SK-N-SH treated with all-trans-retinoic acid at 6 μM for 48 hours (cell line): ENCODE data around the gene DBNDD1.
"Not testable (repeated sequence)": the region's sequence is repeated elsewhere in the genome, so short reads cannot be mapped to it uniquely, and the experiment has no call there.

Experiments
- ATAC-seq: fragments of 200-7000 bp; cut with Tn5 transposase; 3 replicates; pipeline ENCODE4 v1.9.1; 2020; ENCODE audit warnings: mild to moderate bottlenecking, moderate library complexity
- ARNTL ChIP-seq: fragments of 450-650 bp; formaldehyde crosslinking; IDR thresholded peaks from 2 replicates; pipeline ENCODE4 v1.5.0; 2020; ENCODE audit warnings: low read depth, mild to moderate bottlenecking, moderate library complexity, borderline replicate concordance
- BACH2 ChIP-seq: fragments of 250-450 bp; sonication (Bioruptor Pico); IDR thresholded peaks from 2 replicates; pipeline ENCODE4 v1.9.0; 2021; ENCODE audit warnings: mild to moderate bottlenecking, borderline replicate concordance
- CSDC2 ChIP-seq: fragments of 250-450 bp; sonication (Bioruptor Pico); IDR thresholded peaks from 2 replicates; pipeline ENCODE4 v1.5.0; 2020; ENCODE audit warnings: mild to moderate bottlenecking, moderate library complexity
- GLIS3 ChIP-seq: fragments of 250-450 bp; sonication (Bioruptor Pico); IDR thresholded peaks from 2 replicates; pipeline ENCODE4 v1.5.0; 2020; ENCODE audit warnings: mild to moderate bottlenecking, moderate library complexity
- ISL1 ChIP-seq: fragments of 250-450 bp; sonication (Bioruptor Pico); IDR thresholded peaks from 2 replicates; pipeline ENCODE4 v2.1.2; 2022; ENCODE audit warnings: mild to moderate bottlenecking, moderate library complexity
- PPARA ChIP-seq: fragments of 250-450 bp; sonication (Bioruptor Pico); IDR thresholded peaks from 2 replicates; pipeline ENCODE4 v1.5.0; 2020; ENCODE audit warnings: mild to moderate bottlenecking, borderline replicate concordance
- RARB ChIP-seq: fragments of 250-450 bp; sonication (Bioruptor Pico); IDR thresholded peaks from 2 replicates; pipeline ENCODE4 v1.8.0; 2021; ENCODE audit warnings: mild to moderate bottlenecking, moderate library complexity
- SNAI2 ChIP-seq: fragments of 250-450 bp; sonication (Bioruptor Pico); IDR thresholded peaks from 2 replicates; pipeline ENCODE4 v1.5.0; 2020; ENCODE audit warnings: mild to moderate bottlenecking, moderate library complexity
- TCF4 ChIP-seq: fragments of 250-450 bp; sonication (Bioruptor Pico); IDR thresholded peaks from 2 replicates; pipeline ENCODE4 v1.8.0; 2021; ENCODE audit warnings: mild to moderate bottlenecking, moderate library complexity, borderline replicate concordance
- TOX ChIP-seq: fragments of 250-450 bp; sonication (Bioruptor Pico); IDR thresholded peaks from 2 replicates; pipeline ENCODE4 v1.8.0; 2021; ENCODE audit warnings: mild to moderate bottlenecking, moderate library complexity, borderline replicate concordance
- ZC3H10 ChIP-seq: fragments of 250-450 bp; sonication (Bioruptor Pico); IDR thresholded peaks from 2 replicates; pipeline ENCODE4 v1.5.1; 2021; ENCODE audit warnings: mild to moderate bottlenecking, moderate library complexity
- ZFP3 ChIP-seq: fragments of 250-450 bp; sonication (Bioruptor Pico); IDR thresholded peaks from 2 replicates; pipeline ENCODE4 v1.5.0; 2020; ENCODE audit warnings: mild to moderate bottlenecking, moderate library complexity
- ZNF565 ChIP-seq: fragments of 450-650 bp; formaldehyde crosslinking; conservative IDR thresholded peaks from 2 replicates; pipeline ENCODE4 v1.5.0; 2020; ENCODE audit warnings: low read depth, mild to moderate bottlenecking, moderate library complexity
- ZNF70 ChIP-seq: fragments of 450-650 bp; formaldehyde crosslinking; IDR thresholded peaks from 2 replicates; pipeline ENCODE4 v1.5.0; 2020; ENCODE audit warnings: mild to moderate bottlenecking, moderate library complexity
- ZNF8 ChIP-seq: fragments of 450-650 bp; formaldehyde crosslinking; IDR thresholded peaks from 2 replicates; pipeline ENCODE4 v1.5.0; 2020; ENCODE audit warnings: mild to moderate bottlenecking, moderate library complexity
- TF ChIP-seq, protein P1 (sequence below): fragments of 250-450 bp; sonication (Bioruptor Pico); IDR thresholded peaks from 2 replicates; pipeline ENCODE4 v1.5.1; 2021; ENCODE audit warnings: mild to moderate bottlenecking, moderate library complexity
- TF ChIP-seq, protein P2 (sequence below): fragments of 250-450 bp; sonication (Bioruptor Pico); IDR thresholded peaks from 2 replicates; pipeline ENCODE4 v1.5.0; 2020; ENCODE audit warnings: mild to moderate bottlenecking, moderate library complexity
- TF ChIP-seq, protein P3 (sequence below): fragments of 250-450 bp; sonication (Bioruptor Pico); IDR thresholded peaks from 2 replicates; pipeline ENCODE4 v1.5.1; 2020; ENCODE audit warnings: low read depth, mild to moderate bottlenecking, moderate library complexity
- TF ChIP-seq, protein P4 (sequence below): fragments of 250-450 bp; sonication (Bioruptor Pico); IDR thresholded peaks from 2 replicates; pipeline ENCODE4 v1.8.0; 2021; ENCODE audit warnings: low read depth, mild to moderate bottlenecking, moderate library complexity, borderline replicate concordance
- TF ChIP-seq, protein P5 (sequence below): fragments of 250-450 bp; sonication (Bioruptor Pico); IDR thresholded peaks from 2 replicates; pipeline ENCODE4 v1.8.0; 2020; ENCODE audit warnings: mild to moderate bottlenecking, moderate library complexity, borderline replicate concordance

Gene DBNDD1

DNA sequence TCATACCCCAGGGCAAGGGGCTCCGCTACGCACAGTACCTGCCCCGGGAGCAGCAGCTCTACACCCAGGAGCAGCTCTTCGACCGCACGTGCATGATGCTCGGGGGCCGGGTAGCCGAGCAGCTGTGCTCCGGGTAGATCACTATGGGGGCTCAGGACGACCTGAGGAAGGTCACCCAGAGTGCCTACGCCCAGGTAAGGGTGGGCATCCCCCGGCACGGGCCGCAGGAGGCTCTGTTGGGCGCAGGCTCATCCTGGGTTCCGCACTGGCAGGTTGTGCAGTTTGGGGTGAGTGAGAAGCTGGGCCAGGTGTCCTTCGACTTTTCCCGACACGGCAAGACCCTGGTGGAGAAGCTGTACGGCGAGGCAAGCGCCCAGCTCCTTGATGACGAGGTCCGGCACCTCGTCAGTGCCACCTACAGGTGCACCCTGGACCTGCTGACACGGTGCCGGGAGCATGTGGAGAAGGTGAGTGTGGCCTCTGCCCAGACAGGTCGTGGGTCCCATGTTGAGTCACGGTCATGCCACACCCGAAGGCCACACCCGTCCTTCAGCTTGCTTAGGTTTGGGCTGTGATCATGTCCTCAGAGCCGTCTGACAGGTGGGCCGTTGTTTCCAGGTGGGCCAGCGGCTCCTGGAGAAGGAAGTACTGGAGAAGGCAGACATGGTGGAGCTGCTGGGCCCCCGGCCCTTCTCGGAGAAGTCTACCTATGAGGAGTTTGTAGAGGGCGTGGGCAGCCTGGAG, 19.3 kb downstream of the DBNDD1 start:
- TF ChIP-seq BACH2 (CRISPR knock-in tag) (no peak), ISL1 (no peak), ZFP3 (CRISPR knock-in tag) (no peak), GLIS3 (CRISPR knock-in tag) (no peak), ZC3H10 (CRISPR knock-in tag) (no peak), ZNF565 (CRISPR knock-in tag) (no peak), SNAI2 (CRISPR knock-in tag) (no peak), RARB (CRISPR knock-in tag) (no peak), ZNF70 (CRISPR knock-in tag) (no peak), ARNTL (CRISPR knock-in tag) (no peak), TOX (CRISPR knock-in tag) (no peak), CSDC2 (CRISPR knock-in tag) (no peak), ZNF8 (no peak), PPARA (CRISPR knock-in tag) (no peak), TCF4 (CRISPR knock-in tag) (no peak)
- TF ChIP-seq, protein P1, sequence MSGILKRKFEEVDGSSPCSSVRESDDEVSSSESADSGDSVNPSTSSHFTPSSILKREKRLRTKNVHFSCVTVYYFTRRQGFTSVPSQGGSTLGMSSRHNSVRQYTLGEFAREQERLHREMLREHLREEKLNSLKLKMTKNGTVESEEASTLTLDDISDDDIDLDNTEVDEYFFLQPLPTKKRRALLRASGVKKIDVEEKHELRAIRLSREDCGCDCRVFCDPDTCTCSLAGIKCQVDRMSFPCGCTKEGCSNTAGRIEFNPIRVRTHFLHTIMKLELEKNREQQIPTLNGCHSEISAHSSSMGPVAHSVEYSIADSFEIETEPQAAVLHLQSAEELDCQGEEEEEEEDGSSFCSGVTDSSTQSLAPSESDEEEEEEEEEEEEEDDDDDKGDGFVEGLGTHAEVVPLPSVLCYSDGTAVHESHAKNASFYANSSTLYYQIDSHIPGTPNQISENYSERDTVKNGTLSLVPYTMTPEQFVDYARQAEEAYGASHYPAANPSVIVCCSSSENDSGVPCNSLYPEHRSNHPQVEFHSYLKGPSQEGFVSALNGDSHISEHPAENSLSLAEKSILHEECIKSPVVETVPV (CRISPR knock-in tag) = no peak
- TF ChIP-seq, protein P2, sequence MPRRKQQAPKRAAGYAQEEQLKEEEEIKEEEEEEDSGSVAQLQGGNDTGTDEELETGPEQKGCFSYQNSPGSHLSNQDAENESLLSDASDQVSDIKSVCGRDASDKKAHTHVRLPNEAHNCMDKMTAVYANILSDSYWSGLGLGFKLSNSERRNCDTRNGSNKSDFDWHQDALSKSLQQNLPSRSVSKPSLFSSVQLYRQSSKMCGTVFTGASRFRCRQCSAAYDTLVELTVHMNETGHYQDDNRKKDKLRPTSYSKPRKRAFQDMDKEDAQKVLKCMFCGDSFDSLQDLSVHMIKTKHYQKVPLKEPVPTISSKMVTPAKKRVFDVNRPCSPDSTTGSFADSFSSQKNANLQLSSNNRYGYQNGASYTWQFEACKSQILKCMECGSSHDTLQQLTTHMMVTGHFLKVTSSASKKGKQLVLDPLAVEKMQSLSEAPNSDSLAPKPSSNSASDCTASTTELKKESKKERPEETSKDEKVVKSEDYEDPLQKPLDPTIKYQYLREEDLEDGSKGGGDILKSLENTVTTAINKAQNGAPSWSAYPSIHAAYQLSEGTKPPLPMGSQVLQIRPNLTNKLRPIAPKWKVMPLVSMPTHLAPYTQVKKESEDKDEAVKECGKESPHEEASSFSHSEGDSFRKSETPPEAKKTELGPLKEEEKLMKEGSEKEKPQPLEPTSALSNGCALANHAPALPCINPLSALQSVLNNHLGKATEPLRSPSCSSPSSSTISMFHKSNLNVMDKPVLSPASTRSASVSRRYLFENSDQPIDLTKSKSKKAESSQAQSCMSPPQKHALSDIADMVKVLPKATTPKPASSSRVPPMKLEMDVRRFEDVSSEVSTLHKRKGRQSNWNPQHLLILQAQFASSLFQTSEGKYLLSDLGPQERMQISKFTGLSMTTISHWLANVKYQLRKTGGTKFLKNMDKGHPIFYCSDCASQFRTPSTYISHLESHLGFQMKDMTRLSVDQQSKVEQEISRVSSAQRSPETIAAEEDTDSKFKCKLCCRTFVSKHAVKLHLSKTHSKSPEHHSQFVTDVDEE (CRISPR knock-in tag) = no peak
- TF ChIP-seq, protein P3, sequence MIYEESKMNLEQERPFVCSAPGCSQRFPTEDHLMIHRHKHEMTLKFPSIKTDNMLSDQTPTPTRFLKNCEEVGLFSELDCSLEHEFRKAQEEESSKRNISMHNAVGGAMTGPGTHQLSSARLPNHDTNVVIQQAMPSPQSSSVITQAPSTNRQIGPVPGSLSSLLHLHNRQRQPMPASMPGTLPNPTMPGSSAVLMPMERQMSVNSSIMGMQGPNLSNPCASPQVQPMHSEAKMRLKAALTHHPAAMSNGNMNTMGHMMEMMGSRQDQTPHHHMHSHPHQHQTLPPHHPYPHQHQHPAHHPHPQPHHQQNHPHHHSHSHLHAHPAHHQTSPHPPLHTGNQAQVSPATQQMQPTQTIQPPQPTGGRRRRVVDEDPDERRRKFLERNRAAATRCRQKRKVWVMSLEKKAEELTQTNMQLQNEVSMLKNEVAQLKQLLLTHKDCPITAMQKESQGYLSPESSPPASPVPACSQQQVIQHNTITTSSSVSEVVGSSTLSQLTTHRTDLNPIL (CRISPR knock-in tag) = no peak
- TF ChIP-seq, protein P4, sequence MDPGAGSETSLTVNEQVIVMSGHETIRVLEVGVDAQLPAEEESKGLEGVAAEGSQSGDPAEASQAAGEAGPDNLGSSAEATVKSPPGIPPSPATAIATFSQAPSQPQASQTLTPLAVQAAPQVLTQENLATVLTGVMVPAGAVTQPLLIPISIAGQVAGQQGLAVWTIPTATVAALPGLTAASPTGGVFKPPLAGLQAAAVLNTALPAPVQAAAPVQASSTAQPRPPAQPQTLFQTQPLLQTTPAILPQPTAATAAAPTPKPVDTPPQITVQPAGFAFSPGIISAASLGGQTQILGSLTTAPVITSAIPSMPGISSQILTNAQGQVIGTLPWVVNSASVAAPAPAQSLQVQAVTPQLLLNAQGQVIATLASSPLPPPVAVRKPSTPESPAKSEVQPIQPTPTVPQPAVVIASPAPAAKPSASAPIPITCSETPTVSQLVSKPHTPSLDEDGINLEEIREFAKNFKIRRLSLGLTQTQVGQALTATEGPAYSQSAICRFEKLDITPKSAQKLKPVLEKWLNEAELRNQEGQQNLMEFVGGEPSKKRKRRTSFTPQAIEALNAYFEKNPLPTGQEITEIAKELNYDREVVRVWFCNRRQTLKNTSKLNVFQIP (CRISPR knock-in tag) = no peak
- no peak for ATAC-seq

DNA sequence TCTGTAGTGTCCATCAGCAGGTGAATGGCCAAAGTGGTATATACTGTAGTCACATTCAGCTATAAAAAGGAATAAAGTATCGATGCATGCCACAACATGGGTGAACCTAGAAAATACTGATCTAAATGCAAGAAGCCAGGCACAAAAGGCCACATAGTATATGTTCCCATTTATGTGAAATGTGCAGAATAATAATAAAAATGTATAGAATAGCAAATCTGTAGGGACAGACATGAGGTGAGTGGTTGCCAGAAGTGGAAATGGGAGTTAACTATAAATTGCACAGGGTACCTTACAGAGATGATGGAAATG, 23.1 kb downstream of the DBNDD1 start:
- no peak for TF ChIP-seq RARB (CRISPR knock-in tag)
- no peak for TF ChIP-seq ARNTL (CRISPR knock-in tag)
- TF ChIP-seq ZNF565 (CRISPR knock-in tag) = no peak
- TF ChIP-seq ZC3H10 (CRISPR knock-in tag) = no peak
- TF ChIP-seq ZNF8 = no peak
- TF ChIP-seq, protein P4 (CRISPR knock-in tag) = no peak
- TF ChIP-seq, protein P5, sequence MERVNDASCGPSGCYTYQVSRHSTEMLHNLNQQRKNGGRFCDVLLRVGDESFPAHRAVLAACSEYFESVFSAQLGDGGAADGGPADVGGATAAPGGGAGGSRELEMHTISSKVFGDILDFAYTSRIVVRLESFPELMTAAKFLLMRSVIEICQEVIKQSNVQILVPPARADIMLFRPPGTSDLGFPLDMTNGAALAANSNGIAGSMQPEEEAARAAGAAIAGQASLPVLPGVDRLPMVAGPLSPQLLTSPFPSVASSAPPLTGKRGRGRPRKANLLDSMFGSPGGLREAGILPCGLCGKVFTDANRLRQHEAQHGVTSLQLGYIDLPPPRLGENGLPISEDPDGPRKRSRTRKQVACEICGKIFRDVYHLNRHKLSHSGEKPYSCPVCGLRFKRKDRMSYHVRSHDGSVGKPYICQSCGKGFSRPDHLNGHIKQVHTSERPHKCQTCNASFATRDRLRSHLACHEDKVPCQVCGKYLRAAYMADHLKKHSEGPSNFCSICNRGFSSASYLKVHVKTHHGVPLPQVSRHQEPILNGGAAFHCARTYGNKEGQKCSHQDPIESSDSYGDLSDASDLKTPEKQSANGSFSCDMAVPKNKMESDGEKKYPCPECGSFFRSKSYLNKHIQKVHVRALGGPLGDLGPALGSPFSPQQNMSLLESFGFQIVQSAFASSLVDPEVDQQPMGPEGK (CRISPR knock-in tag) = no peak
- ATAC-seq = no peak

DNA sequence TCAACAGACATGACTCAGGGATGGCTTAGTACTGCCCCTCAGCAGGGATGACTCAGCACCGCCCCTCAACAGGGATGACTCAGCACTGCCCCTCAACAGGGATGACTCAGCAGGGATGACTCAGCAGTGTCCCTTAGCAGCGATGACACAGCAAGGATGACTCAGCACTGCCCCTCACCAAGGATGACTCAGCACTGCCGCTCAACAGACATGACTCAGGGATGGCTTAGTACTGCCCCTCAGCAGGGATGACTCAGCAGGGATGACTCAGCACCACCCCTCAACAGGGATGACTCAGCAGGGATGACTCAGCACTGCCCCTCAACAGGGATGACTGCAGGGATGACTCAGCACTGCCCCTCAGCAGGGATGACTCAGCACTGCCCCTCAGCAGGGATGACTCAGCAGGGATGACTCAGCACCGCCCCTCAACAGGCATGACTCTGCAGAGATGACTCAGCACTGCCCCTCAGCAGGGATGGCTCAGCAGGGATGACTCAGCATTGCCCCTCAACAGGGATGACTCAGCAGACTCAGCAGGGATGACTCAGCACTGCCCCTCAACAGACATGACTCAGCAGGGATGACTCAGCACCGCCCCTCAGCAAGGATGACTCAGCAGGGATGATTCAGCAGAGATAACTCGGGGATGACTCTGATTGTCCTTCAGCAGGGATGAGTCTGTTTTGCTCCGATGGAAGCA, 23.6 kb downstream of the DBNDD1 start:
- not testable (repeated sequence) for ATAC-seq

DNA sequence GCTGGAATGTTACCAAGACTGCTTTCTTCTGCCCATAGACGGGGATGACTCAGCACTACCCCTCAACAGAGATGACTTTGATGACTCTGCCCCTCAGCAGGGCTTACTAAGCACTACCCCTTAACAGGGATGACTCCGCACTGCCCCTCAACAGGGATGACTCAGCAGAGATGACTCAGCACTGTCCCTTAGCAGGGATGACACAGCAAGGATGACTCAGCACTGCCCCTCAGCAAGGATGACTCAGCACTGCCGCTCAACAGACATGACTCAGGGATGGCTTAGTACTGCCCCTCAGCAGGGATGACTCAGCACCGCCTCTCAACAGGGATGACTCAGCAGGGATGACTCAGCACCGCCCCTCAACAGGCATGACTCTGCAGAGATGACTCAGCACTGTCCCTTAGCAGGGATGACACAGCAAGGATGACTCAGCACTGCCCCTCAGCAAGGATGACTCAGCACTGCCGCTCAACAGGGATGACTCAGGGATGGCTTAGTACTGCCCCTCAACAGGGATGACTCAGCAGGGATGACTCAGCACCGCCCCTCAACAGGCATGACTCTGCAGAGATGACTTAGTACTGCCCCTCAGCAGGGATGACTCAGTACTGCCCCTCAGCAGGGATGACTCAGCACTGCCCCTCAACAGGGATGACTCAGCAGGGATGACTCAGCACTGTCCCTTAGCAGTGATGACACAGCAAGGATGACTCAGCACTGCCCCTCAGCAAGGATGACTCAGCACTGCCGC, 24.4 kb downstream of the DBNDD1 start:
- ATAC-seq = not testable (repeated sequence)
